Fibroblast of peridontal ligament (primary cell): ENCODE measurements around the gene HOXB8.

Experiments used
- DNase-seq: peaks from one replicate; pipeline ENCODE4 v3.0.0-alpha.2; 2010; ENCODE audit errors: extremely low read depth

The HOXB8 gene

GRCh38 chr17:48615047-48615962 lies at the start of gene HOXB8:
TSS of gene HOXB8 (minus strand) at chr17:48615292. CDS start at chr17:48614704, 588 bp downstream.
- no peak for DNase-seq

- DNase-seq: no peak
Measured at GRCh38 chr17:48663134-48663924, 48.2 kb upstream of the HOXB8 start.

- no peak for DNase-seq
Measured at GRCh38 chr17:48655913-48656312, 40.8 kb upstream of the HOXB8 start.

- no peak for DNase-seq
Measured at GRCh38 chr17:48649741-48650140, 34.6 kb upstream of the HOXB8 start.

GRCh38 chr17:48647963-48648245 lies 32.8 kb upstream of the HOXB8 start:
- no peak for DNase-seq

GRCh38 chr17:48647103-48647962 lies 32.2 kb upstream of the HOXB8 start:
- DNase-seq: peak; percentile 8

- DNase-seq: no peak
Measured at GRCh38 chr17:48646183-48647102, 31.4 kb upstream of the HOXB8 start.

GRCh38 chr17:48645639-48646182 lies 30.6 kb upstream of the HOXB8 start:
- no peak for DNase-seq

GRCh38 chr17:48644910-48645557 lies 29.9 kb upstream of the HOXB8 start:
- no peak for DNase-seq

GRCh38 chr17:48644159-48644558 lies 29.1 kb upstream of the HOXB8 start:
- no peak for DNase-seq

- DNase-seq: no peak
Measured at GRCh38 chr17:48643697-48644012, 28.6 kb upstream of the HOXB8 start.

GRCh38 chr17:48642843-48643696 lies 28.0 kb upstream of the HOXB8 start:
- no peak for DNase-seq

- no peak for DNase-seq
Measured at GRCh38 chr17:48642059-48642842, 27.2 kb upstream of the HOXB8 start.

- DNase-seq: no peak
Measured at GRCh38 chr17:48641541-48642058, 26.5 kb upstream of the HOXB8 start.

- no peak for DNase-seq
Measured at GRCh38 chr17:48640858-48641180, 25.7 kb upstream of the HOXB8 start.

- no peak for DNase-seq
Measured at GRCh38 chr17:48639982-48640857, 25.1 kb upstream of the HOXB8 start.

GRCh38 chr17:48639136-48639535 lies 24.0 kb upstream of the HOXB8 start:
- DNase-seq: no peak
